Renal cortical epithelial cell (primary cell): Measurements from ENCODE around the gene CERS1. TPM values are rescaled to one million over a fixed set of nuclear protein-coding genes. Genes with fewer than 3 reads are reported as not detected.

Source experiments
- DNase-seq: peaks from one replicate; pipeline ENCODE4 v3.0.0-alpha.2; 2011; ENCODE audit warnings: low read depth
- total RNA-seq: library from RNA; depleted of rRNA; stranded (reverse); fragments of >200 nt; gene quantifications from 2 replicates; pipeline ENCODE4 v1.2.3, GENCODE V29; 2014

Gene CERS1
- total RNA-seq, 1 donor from 2014 or later, result 0.40 TPM

DNA sequence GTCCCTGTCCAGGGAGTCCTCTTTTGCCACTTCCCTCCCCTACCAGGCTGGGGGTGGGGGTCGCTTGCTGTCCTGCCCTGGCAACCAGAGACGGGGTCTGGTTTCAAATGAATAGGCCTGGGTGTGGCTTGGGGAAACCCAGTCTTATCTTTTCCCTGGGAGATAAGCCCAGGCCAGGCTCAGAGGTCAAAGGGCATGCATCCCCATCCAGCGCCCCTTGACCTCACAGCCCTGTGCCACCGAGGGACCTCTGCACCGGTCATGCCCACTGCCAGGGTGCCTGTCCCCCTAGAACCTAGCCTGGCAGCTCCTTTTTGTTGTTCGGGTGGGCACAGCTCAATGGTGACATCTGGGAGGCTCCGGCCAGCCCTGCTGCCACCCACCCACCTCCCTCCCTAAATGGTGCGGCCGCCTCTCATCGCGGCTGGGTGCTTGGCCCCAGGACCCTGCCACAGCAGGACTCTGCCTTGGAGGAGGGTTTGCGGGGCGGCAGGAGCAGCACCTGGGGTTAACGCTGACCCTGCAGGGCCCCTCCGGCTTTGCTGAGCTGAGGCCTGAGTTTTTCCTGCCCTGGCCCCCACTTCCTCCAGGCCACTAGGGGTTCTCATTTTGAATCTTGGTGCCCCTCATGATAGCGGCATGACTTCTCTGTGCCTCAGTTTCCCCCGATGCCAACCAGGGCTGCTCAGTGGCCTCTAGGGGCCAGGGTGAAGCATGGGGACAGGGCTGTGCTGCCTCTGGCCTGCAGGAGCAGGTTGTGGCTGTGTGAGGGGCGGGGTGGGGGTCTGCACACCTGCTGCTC lies 2.9 kb upstream of the CERS1 start:
- DNase-seq, result no peak

DNA sequence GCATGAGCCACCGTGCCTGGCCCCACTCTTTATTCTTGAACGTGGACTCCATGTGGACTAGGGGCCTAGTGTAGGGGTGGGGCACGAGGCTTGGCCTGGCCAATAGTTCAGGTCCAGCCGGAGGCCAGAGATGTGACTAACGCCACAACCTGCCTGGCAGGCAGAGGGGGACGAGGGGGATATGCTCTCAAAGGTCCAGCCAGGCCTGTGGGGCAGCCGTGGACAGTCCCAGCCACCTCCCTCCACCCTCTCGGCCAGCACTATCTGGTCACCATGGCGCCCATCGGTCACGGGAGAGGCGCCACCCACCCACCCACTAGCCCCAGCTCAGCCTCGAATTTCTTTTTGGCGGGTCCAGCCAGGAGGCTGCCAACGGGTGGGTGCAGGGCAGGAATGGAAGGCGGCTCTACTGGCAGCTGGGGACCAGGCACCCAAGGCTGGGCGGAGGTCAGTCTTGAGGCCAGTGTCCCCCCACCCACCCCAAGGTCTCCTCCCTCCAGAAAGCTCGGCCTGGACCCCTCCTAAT lies 2.2 kb upstream of the CERS1 start:
- no peak for DNase-seq

DNA sequence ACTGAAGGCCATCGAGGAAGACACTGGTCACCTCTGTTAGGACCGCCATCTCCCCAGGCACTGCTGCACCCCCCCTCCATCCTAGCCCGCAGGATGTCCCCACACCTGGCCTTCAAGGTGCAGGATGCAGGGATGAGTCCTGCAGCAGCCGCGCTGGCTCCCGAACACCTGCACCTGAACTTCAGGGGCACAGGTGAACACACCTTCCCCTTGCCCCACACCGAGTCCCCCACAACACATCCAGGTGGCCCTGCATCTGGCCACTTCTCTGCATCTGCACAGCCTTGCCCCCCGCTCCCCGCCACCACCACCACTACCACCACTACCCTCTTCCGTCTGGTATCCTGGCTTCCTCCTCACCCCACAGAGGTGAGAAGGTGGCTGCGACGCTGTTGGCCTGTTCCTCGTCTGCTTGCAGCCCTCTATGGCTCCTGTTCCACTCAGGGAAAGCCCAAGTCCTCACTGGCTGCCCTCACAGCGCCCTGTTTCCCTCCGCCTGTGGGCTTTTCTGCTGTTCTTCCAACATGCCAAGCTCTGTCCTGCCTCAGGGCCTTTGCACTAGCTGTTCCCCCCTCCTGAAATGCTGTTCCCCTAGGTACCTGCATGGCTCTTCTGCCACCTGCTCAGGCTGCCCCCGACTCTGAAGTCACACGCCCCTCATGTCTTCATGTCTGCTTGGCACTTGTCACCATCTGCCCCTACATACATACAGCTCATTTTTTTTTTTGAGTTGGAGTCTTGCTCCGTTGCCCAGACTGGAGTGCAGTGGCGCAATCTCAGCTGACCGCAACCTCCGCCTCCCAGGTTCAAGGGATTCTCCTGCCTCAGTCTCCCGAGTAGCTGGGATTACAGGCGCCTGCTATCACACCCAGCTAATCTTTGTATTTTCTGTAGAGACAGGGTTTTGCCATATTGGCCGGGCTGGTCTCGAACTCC lies 1.4 kb upstream of the CERS1 start:
- no peak for DNase-seq

DNA sequence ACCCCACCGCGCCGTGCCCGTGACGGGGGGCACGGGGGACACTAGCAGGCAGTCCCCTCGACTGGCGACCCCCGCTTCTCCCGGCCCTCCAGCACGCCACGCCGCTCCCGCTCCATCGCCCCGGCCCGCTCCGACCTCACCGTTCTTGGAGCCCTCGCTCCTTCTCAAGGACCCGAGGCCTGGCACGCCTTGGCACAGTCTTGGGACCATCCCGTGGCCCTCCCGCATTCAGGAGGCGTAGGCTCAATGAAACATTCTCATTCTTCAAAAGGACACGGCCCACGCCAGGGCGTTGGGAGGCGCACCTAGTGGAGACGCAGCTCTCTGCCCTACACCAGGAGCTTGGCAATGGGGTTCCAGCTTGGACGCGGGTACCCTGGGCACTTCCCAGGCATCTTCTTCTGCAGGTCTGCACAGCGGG lies 473 bp upstream of the CERS1 start:
- no peak for DNase-seq

DNA sequence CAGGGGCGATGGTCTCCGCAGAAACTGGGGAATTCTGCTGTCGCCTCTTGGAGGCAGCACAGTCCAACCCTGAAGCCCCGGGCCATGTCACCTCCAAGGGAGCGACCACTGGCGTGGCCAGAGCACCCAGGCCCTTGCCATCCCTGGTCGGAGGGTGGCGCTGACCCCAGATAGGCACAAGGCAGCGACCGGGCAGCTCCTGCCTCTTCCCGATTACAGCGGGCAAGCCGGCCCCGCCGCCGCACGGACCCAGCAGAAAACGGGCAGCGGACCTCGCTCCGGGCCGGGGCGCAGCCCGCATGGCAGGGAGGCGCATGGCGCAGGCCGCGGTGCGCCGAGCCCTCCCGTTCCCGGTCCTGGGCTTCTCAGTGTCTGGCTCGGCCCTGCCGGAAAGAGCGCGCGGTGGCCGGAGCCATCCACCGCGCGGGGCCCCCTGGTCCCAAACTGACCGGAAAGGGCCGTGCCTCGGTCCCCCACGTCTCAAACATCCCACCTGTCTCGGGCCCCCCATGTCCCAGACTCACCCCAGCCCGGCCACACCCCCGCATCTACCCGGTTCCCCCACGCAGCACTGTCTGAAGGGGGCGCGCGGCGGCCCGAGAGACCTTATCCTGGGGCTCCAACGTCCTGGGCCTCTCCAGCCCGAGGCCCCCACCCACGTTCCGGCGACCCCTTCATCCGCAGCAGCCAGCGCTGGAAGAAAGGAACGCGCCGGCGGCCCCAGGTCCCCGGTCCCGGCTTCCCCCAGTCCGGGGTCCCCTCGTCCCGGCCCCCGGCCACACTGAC lies 727 bp downstream of the CERS1 start:
- DNase-seq, result no peak

DNA sequence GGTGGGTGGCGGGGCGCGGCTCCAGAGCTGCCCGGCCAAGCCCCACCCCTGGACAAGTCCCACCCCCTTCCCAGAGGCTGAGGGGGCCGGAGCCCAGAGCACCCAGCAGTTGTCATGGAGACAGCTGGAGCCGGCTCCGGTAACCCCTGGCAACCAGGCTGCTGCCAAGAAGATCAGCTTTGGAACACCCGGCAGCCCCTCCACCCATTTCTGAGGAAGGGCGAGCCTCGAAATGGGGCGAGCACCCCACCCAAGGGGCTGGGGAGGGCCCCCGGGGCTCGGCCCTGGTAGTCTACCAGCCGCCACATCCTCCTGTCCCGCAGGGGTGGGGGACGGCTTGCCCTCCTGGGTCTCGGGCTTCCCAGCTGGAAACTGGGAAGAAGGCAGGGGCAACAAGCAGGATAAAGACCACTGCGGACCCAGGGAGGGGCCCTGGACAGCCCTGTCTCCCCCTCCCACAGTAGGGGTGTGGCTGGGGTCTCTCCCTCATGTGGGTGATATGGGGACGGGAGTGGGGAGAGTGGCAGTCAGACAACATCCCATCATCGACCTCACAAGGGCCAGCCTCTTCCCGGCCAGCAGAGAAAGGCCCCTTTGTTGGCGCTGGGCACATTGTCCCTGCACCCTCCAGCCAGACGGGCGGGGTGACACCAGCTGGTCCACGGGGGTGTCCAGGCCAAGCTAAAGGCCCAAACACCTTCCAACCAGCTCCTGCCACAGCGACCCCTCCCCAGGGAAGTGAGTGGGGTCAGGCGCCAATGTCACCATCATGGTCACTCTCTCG lies 1.5 kb downstream of the CERS1 start:
- no peak for DNase-seq

DNA sequence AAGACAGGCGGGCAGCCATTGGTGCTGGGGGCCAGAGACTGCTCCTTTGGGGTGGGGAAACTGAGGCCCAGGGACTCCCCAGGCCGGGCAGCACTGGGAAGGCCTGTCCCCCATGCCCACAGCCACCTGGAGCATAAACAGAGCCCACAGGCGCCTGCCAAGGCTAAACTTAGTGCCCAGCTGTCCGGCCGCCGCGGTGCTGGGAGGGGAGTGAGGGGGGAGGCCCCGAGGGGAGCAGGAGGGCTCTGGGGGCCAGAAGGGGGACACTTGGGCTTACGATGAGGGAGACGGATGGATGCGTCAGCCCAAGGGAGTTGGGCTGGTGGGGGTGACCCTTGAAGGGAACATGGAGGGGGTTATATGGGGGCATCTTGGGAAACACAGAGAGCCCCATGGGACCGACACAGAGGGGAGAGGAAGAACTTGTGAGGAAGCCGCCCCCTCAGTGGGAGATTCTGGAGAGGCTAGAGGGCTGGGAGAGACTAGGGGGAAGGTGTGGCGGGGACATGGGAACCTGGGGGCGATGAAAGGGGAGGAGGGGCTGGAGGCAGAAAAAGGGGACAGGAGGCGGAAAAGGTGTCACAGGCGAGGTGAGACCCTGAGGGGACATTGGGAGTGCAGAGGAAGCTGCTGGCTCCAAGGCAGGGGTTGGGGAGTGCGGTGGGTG lies 2.2 kb downstream of the CERS1 start:
- DNase-seq, result no peak

DNA sequence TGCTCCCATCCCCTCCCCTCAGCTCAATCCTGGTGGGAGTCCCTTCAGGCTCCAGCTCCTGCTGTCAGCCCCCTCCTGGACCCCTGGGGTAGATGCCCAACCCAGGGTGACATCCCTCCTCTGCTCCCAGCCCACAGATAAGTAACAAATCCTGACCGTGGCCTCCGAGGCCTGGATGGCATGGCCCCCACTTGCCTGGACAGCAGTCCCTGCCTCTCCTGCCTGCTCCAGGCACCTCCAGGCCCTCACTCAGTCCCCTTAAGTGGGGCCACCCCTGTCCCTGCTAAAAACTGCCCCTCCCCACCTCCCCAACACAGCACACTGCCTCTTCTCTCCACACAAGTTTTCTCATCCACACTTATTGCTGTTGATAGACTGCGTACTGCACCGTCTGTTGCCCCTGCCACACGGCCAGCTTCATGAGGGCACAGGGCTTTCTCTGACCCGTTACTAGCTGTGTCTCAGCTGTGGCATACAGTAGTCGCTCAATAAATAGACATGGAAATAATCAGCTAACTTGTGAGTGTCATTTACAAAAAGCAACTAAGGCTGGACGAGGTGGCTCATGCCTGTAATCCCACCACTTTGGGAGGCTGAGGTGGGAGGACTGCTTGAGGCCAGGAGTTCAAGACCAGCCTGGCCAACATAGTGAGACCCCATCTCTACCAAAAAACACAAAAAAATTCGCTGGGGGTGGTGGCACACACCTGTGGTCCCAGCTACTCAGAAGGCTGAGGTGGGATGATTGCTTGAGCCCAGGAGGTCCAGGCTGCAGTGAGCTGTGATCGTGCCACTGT lies 5.8 kb downstream of the CERS1 start:
- no peak for DNase-seq

DNA sequence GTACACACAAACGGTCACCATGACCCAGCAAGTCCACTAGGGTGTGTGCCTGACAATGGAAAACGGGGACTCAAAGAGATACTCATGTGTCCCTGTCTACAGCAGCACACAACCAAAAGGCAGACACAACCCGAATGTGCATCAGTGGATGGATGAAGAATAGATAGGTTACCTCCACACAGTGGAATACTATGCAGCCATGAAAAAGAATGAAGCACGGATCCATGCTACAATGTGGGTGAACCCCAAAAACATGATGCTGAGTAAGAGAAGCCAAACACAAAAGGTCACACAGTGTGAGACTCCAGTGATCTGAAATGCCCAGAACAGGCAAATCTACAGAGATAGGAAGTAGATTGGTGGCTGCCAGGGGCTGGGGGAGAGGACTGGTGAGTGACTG lies 9.0 kb downstream of the CERS1 start:
- DNase-seq, result no peak

DNA sequence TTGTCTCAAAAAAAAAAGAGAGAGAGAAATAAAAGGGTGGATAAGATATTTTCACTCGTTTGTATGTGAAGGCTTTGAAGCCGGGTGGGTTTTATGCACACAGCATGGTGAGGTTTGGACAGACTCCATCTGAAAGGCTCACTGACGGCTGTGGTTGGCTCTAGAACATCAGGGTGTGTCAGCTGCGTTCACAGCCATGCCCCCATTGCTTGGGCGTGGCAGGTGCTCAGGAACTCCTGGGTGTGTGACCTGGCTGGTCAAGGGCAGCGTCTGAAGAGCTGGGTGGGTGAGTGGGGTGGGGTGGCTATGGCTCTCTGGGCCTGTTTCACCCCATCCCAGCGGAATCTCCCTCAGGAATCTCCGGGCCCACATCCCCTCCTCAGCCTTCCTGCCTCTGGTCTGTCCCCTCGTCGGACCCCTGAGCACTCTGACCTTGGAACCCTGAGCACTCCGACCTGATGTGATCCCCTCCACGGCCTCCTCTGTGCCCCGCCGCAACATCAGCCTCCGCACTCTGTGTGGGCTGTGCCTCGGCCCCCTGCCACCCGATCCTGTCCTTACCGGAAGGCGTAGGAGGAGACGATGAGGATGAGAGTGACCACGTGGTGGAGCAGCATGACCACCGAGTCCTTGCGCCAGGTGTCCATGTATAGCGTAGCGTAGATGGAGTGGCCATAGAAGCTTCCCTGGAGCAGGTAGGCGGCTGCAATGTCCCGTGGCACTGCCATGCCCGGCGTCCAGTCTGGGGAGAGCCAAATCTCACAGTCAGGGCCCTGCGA lies 12.2 kb downstream of the CERS1 start:
- DNase-seq, result no peak

DNA sequence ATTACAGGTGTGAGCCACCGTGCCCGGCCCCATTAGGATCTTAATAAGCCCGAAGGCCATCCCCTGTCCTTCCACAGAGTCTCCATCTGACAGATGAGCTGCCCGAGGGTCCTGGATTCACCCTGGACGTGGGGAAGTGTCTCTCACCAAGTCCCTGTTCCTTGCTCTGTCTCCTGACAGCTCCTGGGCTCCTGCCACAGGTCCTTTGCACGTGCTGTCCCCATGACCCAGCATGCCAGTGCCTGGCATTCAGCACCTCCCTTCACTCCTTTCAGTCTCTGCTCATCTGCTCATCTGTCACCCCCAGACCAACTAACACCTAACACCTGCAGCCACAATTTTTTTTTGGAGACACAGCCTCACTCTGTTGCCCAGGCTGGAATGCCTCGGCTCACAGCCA lies 14.5 kb downstream of the CERS1 start:
- DNase-seq, result no peak

DNA sequence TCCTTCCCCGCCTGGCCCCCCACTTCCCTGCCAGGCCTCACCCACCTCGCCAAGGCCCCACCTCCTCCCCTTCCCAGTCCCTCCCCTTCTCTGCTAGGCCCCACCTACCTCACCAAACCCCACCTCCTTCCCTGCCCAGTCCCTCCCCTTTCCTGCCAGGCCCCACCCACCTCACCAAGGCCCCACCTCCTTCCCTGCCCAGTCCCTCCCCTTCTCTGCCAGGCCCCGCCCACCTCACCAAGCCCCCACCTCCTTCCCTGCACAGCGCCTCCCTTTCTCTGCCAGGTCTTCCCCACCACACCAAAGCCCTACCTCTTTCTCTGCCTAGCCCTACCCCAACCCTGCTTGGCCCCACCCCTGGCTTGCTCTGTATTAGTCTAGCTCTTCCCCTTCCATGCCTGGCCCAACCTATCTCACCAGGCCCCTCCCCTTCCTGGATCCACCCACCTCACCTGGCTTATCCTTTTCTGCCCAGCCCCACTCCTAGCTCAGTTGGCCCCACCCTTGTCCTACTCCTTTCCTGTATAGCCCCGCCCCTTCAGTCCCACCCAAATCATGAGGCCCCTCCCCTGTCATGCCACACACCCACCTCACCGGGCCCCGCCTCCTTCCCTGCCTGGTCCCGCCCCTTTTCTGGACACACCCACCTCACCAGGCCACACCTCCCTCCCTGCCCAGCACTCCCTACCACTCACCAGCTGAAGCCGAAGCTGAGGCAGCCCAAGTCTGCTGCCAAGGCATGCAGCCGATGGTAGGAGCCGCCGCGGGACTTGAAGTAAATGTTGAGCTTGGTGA lies 16.2 kb downstream of the CERS1 start:
- DNase-seq, result no peak

DNA sequence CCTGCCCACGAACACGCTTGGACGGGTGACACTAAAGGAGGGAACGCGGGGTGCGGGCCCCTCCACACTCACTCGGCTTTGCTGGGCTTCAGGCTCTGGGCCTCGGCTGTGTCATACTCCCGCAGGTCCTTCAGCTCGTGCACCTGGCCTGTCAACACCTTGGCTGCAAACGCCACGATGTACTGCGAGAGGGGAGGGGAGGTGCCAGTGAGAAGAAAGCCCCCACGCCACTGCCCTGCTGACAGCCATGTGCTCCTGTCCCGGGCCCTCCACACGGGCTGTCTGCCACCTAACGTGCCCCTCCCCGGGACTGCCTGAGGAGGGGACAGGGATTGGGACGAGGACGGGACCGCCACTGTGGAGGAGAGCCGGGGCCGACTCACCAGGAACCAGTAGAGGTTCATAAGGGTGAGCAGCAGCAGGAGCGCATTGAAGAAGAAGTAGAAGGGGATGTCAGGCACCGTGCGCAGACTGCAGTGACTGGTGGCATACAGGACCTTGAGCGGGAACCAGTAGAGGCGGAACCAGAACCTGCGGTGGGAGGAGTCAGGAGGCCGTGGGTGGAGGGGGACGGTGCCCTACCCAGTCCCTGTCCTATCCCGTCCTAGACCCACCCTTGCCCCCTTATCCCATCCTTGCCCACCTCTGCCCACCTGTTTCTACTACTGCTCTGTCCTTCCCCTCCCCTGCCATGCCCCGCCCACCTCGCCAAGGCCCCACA lies 16.9 kb downstream of the CERS1 start:
- no peak for DNase-seq

DNA sequence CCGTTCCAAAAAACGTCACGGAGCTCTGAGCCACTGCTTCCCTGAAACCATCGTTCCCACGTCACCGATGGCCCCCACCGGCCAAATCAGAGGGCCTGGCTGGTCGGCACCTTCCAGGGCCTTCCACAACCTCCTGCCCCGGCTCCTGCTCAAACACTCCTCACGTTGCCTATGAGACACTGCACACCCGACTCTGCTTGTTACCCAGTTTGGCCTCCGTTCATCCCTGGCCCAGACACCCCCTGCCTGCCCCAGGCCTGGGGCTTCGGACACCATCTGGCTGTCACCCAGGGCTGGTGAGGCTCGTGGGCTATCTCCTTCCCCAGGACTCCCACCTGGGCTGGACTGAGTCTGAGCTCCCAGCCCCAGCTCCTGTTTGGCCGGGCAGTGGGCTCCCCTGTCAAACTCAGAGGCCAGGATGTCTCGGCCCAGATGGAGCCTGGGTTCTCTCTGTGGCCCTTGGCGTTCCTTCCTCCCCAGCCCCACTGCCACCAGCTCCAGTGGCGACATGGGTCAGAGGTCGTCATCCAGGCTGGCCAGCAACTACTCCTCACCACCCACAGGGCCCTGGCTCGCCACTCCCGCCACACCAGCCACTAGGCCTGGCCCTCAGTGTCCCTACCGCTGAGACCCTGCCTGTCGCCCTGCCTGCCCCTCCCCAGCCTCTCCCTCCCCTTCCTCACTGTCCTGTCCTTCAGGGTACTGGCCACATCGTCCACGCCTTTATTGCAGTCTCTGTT lies 17.7 kb downstream of the CERS1 start:
- no peak for DNase-seq

DNA sequence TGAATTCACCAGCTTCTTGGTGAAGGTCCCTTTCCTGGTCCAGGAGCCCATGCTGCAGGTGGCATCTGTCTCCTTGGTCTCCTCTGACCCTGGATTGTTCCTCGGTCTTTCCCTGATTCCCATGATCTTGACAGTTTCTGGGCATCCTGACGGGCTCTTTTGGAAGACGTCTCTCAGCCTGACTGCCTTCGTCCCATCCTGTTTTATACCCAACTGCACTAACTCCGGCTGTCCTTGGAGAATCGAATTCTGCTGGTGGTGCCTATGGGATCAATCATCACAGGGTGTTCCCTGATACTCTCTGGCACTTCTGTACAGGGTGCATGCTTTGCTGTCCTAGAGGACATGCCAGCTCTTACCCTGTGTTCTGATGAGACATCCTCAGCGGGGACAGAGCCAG lies 19.1 kb downstream of the CERS1 start:
- DNase-seq, result no peak

DNA sequence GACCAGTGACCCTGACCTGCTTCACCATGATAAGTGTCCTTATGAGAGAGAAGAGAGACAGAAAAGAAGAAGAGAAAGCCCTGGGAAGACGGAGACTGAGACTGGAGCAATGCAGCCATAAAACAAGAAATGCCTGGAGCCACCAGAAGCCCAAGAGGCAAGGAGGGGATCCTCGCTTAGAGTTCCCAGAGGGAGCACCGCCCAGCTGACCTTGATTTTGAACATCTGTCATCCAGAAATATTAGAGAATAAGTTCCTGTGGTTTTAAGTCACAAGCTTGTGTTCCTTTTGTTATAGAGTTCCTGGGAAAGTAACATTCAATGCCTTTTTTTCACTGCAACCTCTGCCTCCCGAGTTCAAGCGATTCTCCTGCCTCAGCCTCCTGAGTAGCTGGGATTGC lies 20.2 kb downstream of the CERS1 start:
- DNase-seq, result no peak

DNA sequence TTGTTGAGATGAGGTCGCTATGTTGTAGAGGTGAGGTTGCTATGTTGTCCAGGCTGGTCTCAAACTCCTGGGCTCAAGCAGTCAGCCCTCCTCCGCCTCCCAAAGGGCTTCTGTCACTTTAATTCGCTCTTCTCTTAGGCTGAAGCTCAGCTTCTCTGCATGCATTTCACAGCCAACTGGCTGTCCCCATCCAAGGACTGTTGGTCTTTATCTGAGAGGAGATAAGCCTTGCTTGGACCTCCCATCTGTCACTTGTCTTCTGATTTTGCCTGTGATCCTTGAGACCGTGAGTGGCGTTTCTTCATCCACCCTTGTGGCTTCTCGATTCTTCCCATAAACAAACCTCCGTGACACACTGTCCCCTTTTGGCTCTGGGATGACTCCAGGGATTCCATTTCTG lies 24.4 kb downstream of the CERS1 start:
- DNase-seq, result no peak
